GM12891 (cell line): ENCODE results near the gene NEMP2.
A peak's percentile ranks its signal among the peaks of the same experiment; 100 is the strongest.

Experiments
- DNase-seq: peaks from one replicate; pipeline ENCODE4 v3.0.0; 2011; ENCODE audit warnings: low spot score; ENCODE audit not compliant: insufficient read length
- FAIRE-seq: peaks from 2 replicates; lab custom pipeline; 2011; peaks lifted over from hg19 to GRCh38; lab: Jason Lieb, UNC
- PAX5 ChIP-seq: IDR thresholded peaks from 2 replicates; pipeline ENCODE4 v1.6.1; 2011; ENCODE audit warnings: low read length, moderate library complexity, mild to moderate bottlenecking; ENCODE audit not compliant: insufficient read depth, severe bottlenecking
- POLR2A ChIP-seq: IDR thresholded peaks from 2 replicates; pipeline ENCODE4 v1.6.1; 2011; ENCODE audit warnings: low read depth, low read length, control low read depth
- POLR2AphosphoS5 ChIP-seq: IDR thresholded peaks from 2 replicates; pipeline ENCODE4 v1.6.1; 2011; ENCODE audit warnings: low read depth, low read length, control low read depth
- POU2F2 ChIP-seq: IDR thresholded peaks from 2 replicates; pipeline ENCODE4 v1.6.1; 2011; ENCODE audit warnings: low read depth, mild to moderate bottlenecking, control low read depth, low read length, moderate library complexity
- SPI1 ChIP-seq: IDR thresholded peaks from 2 replicates; pipeline ENCODE4 v1.6.1; 2011; ENCODE audit warnings: low read depth, low read length, control low read depth
- TAF1 ChIP-seq: IDR thresholded peaks from 2 replicates; pipeline ENCODE4 v1.6.1; 2011; ENCODE audit warnings: low read depth, low read length, control low read depth

Gene NEMP2

DNA sequence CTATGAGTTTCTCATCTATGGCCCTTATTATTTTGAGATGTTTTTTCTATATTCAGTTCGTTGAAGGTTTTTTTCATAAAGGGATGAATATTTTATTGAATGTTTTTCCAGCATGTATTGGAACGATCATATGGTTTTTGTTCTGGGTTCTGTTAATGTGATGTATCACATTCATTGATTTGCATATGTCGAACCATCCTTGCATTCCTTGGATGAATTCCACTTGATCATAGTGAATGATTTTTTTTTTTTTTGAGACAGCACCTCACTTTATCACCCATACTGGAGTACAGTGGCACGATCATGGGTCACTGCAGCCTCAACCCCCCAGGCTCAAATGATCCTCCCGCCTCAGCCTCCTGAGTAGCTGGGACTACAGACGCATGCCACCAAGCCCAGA lies 5.5 kb upstream of the NEMP2 start:
- no peak for DNase-seq
- no peak for FAIRE-seq

DNA sequence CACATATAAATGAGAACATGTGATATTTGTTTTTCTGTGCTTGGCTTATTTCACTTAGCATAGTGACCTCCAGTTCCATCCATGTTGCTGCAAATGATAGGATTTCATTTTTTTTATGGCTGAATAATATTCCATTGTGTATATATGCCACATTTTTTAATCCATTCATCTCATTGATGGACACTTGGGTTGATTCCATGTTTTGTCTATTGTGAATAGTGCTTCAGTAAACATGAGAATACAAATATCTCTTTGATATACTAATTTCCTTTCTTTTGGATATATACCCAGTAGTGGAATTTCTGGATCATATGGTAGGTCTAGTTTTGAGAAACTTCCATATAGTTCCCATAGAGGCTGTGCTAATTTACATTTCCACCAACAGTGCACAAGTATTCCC lies 3.7 kb upstream of the NEMP2 start:
- no peak for DNase-seq
- FAIRE-seq: no peak
- no peak for TF ChIP-seq PAX5
- TF ChIP-seq TAF1: no peak
- TF ChIP-seq POLR2A: no peak
- no peak for TF ChIP-seq POLR2AphosphoS5
- TF ChIP-seq SPI1: no peak
- no peak for TF ChIP-seq POU2F2

More for the DNA sequence above, 5.5 kb upstream of the NEMP2 start:
- TF ChIP-seq TAF1 (no peak), POLR2AphosphoS5 (no peak), POU2F2 (no peak), PAX5 (no peak), POLR2A (no peak), SPI1 (no peak)

DNA sequence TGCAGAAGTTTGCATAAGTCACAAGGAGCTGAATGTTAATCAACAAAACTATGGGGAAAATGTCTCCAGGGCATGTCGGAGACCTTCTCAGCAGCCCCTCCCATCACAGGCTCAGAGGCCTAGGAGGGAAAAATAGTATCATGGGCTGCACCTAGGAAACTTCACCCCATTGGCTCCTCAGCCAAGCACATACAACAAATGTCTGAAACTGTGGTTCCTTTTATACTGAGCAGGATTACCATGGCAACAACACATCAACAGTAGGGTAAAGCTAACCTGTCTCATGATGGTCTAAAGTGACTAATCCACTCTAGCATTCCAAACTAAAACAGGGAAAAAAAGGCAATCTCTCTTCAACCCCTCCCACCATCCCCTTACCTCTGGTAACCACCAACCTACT lies 3.2 kb upstream of the NEMP2 start:
- TF ChIP-seq TAF1 (no peak), POLR2A (no peak), PAX5 (no peak), SPI1 (no peak), POLR2AphosphoS5 (no peak), POU2F2 (no peak)
- no peak for DNase-seq
- FAIRE-seq: no peak

DNA sequence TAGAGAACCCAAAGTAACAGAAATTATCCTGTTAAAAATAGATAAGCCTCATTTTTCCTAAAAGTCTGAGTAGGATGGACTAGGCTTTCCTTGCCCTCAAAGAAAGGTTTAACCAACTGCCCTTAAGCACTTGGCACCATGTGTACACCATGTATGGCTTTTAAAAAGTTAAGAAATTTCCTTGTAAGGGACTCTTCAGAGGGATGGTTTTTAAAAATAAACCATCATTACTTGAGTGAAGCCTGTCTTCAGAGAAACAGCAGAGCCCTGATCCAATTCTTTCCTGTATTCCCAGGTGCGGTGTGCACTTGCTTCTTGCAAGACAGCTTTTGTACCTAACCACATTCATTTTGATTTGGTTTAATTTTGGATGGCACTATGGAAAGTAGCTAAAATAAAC lies 1.1 kb upstream of the NEMP2 start:
- no peak for FAIRE-seq
- no peak for DNase-seq
- no peak for TF ChIP-seq TAF1
- no peak for TF ChIP-seq SPI1
- no peak for TF ChIP-seq PAX5
- TF ChIP-seq POU2F2: no peak
- TF ChIP-seq POLR2A: no peak
- no peak for TF ChIP-seq POLR2AphosphoS5

DNA sequence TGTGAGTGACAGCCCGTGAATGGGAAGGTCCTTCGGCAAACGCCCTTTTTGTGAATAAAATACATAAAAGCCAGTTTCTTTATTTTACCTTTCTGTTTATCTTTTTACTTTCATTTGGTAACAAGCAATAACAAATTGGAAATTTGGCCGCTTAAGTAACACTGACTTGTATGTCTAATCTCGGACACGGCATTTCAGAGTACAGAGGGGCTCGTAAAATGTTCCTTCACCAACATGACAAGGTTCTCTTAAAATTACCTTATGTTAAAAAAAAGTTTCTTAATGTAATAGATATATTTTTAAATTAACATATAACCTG lies 558 bp upstream of the NEMP2 start:
- DNase-seq: no peak
- FAIRE-seq: no peak

DNA sequence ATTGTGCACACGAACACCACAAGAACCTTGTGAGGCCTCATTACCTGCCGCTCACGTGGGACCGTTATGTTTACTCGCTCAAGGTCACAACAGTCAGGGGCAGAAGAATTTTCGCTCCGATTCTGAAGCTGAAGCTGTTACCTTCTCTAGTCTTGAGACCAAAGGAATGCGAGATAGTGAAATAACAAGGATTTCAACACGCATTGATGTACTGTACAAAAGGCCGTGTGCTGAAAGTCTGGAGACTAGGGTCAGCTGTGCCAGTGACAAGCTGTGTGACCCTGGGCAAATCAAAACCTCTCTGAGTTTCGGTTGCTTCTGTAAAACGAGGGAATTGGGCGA lies 583 bp downstream of the NEMP2 start:
- FAIRE-seq (no peak), DNase-seq (no peak)
- TF ChIP-seq PAX5 (no peak), POLR2A (peak; percentile 15)

More for the DNA sequence above, 558 bp upstream of the NEMP2 start:
- no peak for TF ChIP-seq POU2F2
- no peak for TF ChIP-seq TAF1
- no peak for TF ChIP-seq SPI1
- no peak for TF ChIP-seq POLR2A
- no peak for TF ChIP-seq PAX5

DNA sequence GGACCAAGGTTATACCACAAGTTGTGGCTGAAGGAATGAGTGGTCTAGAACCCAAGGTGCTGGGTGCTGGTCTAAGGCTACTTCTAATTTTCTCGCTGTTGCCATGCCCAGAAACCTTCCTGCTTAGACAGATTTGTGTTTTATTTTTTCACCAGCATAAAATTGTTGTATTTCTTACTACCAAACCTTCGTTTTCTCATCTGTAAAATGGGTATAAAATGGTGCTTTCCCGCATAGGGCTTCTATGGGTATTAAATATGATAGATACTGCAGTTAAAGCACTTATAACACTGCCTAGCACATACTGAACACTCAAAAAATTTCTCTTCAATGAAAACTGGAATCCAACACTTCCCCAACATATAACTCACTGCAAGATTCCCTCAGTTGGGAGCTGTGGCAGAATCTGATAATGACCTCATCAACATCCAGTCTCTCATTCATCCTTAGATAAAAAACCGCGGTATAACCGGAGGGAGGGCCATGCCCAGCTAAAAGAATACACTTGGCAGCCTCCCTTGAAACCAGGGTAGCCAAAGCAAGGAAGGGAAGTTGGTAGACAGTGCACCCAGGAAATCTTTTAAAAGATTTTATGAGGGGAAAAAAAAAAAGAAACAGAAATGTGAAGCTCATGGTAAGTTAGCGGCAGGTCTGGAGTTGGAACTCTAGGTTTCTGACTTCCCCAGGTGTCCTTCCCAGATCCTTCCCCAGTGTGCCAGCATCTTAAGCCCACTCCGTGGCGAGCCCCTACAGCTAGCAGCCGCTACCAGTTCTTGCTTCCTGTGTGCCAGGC lies 1.2 kb downstream of the NEMP2 start:
- DNase-seq (no peak), FAIRE-seq (no peak)
- TF ChIP-seq TAF1 (no peak; the same call in 1 of the 2 replicates), POU2F2 (no peak), POLR2A (no peak), POLR2AphosphoS5 (no peak), SPI1 (no peak), PAX5 (no peak)

DNA sequence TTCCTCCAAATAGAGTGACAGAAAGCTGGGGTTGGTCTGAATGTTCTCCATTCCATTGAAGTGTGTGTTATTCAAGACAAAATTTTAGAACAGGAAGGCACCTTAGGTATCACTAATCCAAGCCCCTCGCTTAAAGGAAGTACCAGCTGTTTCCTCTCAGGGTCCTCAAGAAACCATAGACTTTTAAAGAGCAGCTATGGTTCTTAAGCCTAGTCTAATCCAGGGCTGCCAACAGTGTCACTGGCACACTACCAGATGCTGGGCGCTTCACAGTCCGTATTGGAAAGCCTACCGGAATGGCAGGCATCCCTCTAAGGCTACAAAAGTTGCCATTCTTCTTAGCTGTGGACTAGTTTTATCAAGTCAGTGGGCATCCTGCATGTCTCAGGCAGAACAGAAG lies 1.9 kb downstream of the NEMP2 start:
- DNase-seq (no peak), FAIRE-seq (peak; percentile 16)
- no peak for TF ChIP-seq SPI1
- no peak for TF ChIP-seq TAF1
- TF ChIP-seq POLR2A: no peak
- TF ChIP-seq POU2F2: no peak
- no peak for TF ChIP-seq POLR2AphosphoS5
- no peak for TF ChIP-seq PAX5

DNA sequence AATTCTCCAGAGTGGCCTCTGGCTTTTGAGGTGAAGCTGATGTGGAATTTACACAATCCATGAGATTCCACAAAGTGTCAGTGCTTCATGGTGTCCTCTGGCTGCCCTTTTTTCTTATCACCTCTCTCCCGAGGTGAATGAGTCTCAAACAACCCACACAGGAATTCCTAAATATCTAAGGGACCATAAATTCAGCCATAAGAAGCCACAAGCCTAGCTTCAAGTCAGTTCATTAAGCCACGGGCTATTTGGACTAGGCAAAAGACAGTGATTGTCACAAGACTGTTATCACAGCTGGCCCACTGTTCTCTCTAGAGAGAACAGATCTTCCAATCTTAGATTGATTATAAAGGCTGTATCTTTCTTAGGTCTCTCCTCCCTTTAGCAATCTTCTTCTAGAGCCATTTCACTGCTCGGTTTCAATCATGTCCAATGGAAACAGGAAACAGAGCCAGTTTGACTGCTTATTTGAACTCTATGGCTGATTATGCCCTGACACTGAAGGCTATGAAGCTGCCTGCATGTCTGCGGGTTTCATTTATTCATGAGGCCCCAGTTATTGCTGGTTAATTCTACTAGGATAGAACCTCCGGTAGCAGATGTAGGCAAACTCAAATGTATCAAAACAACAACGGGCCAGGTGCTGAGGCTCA lies 4.1 kb downstream of the NEMP2 start:
- DNase-seq: no peak
- peak; percentile 5 for FAIRE-seq
- TF ChIP-seq TAF1: no peak
- TF ChIP-seq POLR2A: no peak
- TF ChIP-seq SPI1: no peak
- TF ChIP-seq POLR2AphosphoS5: no peak
- TF ChIP-seq POU2F2: no peak
- TF ChIP-seq PAX5: no peak
